GM19463 (cell line): ENCODE measurements around the gene RAB11B.
"Not testable (repeated sequence)": the region's sequence is repeated elsewhere in the genome, so short reads cannot be mapped to it uniquely, and the experiment has no call there.

ENCODE experiments used
- ATAC-seq: cut with Tn5 transposase; IDR thresholded peaks from one replicate; pipeline ENCODE4 v1.9.1; 2021; ENCODE audit warnings: mild to moderate bottlenecking, moderate library complexity; ENCODE audit not compliant: unreplicated experiment

RAB11B gene

GRCh38 chr19:8370176-8371010, 19.8 kb upstream of the RAB11B start:
- no peak for ATAC-seq

GRCh38 chr19:8371011-8371804, 19.0 kb upstream of the RAB11B start:
- no peak for ATAC-seq

GRCh38 chr19:8373867-8374813, 16.0 kb upstream of the RAB11B start:
- no peak for ATAC-seq

- not testable (repeated sequence) for ATAC-seq
Observed at GRCh38 chr19:8375766-8376165, 14.4 kb upstream of the RAB11B start.

- not testable (repeated sequence) for ATAC-seq
Observed at GRCh38 chr19:8376373-8376974, 13.7 kb upstream of the RAB11B start.

GRCh38 chr19:8377598-8377997, 12.6 kb upstream of the RAB11B start:
- no peak for ATAC-seq

- ATAC-seq: not testable (repeated sequence)
Observed at GRCh38 chr19:8379156-8379891, 10.8 kb upstream of the RAB11B start.

- not testable (repeated sequence) for ATAC-seq
Observed at GRCh38 chr19:8384569-8384968, 5.6 kb upstream of the RAB11B start.

GRCh38 chr19:8385103-8385502, 5.1 kb upstream of the RAB11B start:
- ATAC-seq: not testable (repeated sequence)

GRCh38 chr19:8385566-8385965, 4.6 kb upstream of the RAB11B start:
- not testable (repeated sequence) for ATAC-seq

GRCh38 chr19:8386419-8386818, 3.7 kb upstream of the RAB11B start:
- ATAC-seq: not testable (repeated sequence)

- no peak for ATAC-seq
Observed at GRCh38 chr19:8386990-8387389, 3.2 kb upstream of the RAB11B start.

- ATAC-seq: no peak
Observed at GRCh38 chr19:8387688-8388611, 2.2 kb upstream of the RAB11B start.

- no peak for ATAC-seq
Observed at GRCh38 chr19:8388612-8388958, 1.6 kb upstream of the RAB11B start.

GRCh38 chr19:8390617-8390981, 439 bp downstream of the RAB11B start:
- ATAC-seq: peak; percentile 29

- ATAC-seq: no peak
Observed at GRCh38 chr19:8391198-8392016, 1.2 kb downstream of the RAB11B start.

GRCh38 chr19:8392017-8392591, 1.9 kb downstream of the RAB11B start:
- no peak for ATAC-seq
